GM19239 (cell line): ENCODE measurements around the gene CHST5.
"Not testable (repeated sequence)": the region's sequence is repeated elsewhere in the genome, so short reads cannot be mapped to it uniquely, and the experiment has no call there.

Experiments used
- DNase-seq: peaks from one replicate; pipeline ENCODE4 v3.0.0; 2011; ENCODE audit warnings: low spot score; ENCODE audit not compliant: insufficient read length
- FAIRE-seq: peaks from 2 replicates; lab custom pipeline; 2011; peaks lifted over from hg19 to GRCh38; lab: Jason Lieb, UNC

The CHST5 gene

GRCh38 chr16:75555213-75555706 is 19.4 kb upstream of the CHST5 start:
- no peak for DNase-seq
- FAIRE-seq: peak; percentile 73

GRCh38 chr16:75552951-75553350 is 17.0 kb upstream of the CHST5 start:
- DNase-seq (no peak), FAIRE-seq (no peak)

- peak; percentile 36 for DNase-seq
- peak; percentile 80 for FAIRE-seq
Observed at GRCh38 chr16:75550211-75550662, 14.3 kb upstream of the CHST5 start.

GRCh38 chr16:75548456-75548855 is 12.5 kb upstream of the CHST5 start:
- not testable (repeated sequence) for DNase-seq, FAIRE-seq

- FAIRE-seq (no peak), DNase-seq (no peak)
Observed at GRCh38 chr16:75546293-75546692, 10.4 kb upstream of the CHST5 start.

- not testable (repeated sequence) for DNase-seq, FAIRE-seq
Observed at GRCh38 chr16:75545879-75546278, 10.0 kb upstream of the CHST5 start.

GRCh38 chr16:75542462-75542861 is 6.6 kb upstream of the CHST5 start:
- not testable (repeated sequence) for DNase-seq, FAIRE-seq

GRCh38 chr16:75541236-75541635 is 5.3 kb upstream of the CHST5 start:
- no peak for DNase-seq
- no peak for FAIRE-seq

GRCh38 chr16:75538882-75539565 is 3.1 kb upstream of the CHST5 start:
- FAIRE-seq, DNase-seq: not testable (repeated sequence)

- DNase-seq: no peak
- FAIRE-seq: no peak
Observed at GRCh38 chr16:75537776-75538175, 1.9 kb upstream of the CHST5 start.

GRCh38 chr16:75535211-75535843 is 581 bp downstream of the CHST5 start:
- no peak for DNase-seq
- FAIRE-seq: no peak

GRCh38 chr16:75534560-75535205 is 1.2 kb downstream of the CHST5 start:
- DNase-seq: no peak
- FAIRE-seq: no peak

- FAIRE-seq: no peak
- no peak for DNase-seq
Observed at GRCh38 chr16:75532791-75533190, 3.1 kb downstream of the CHST5 start.

GRCh38 chr16:75532142-75532765 is 3.7 kb downstream of the CHST5 start:
- no peak for DNase-seq
- FAIRE-seq: no peak

- DNase-seq (no peak), FAIRE-seq (no peak)
Observed at GRCh38 chr16:75529959-75530358, 5.9 kb downstream of the CHST5 start.

- DNase-seq: no peak
- no peak for FAIRE-seq
Observed at GRCh38 chr16:75529056-75529905, 6.6 kb downstream of the CHST5 start.

GRCh38 chr16:75527825-75528299 is 8.0 kb downstream of the CHST5 start:
- FAIRE-seq (no peak), DNase-seq (no peak)

GRCh38 chr16:75526032-75526790 is 9.7 kb downstream of the CHST5 start:
- peak; percentile 26 for FAIRE-seq

GRCh38 chr16:75519175-75519574 is 16.7 kb downstream of the CHST5 start:
- FAIRE-seq: no peak
- no peak for DNase-seq

More at GRCh38 chr16:75526032-75526790, 9.7 kb downstream of the CHST5 start:
- DNase-seq: no peak
